T-helper 17 cell (primary cell): ENCODE measurements around the gene TENM4. TPM values are rescaled to one million over a fixed set of nuclear protein-coding genes. Genes with fewer than 3 reads are reported as not detected.

Experiments
- ATAC-seq: fragments of 150-1000 bp; cut with Tn5 transposase; 2 replicates; pipeline ENCODE4 v1.10.0; 2021; ENCODE audit warnings: mild to moderate bottlenecking, moderate library complexity
- DNase-seq, 3 donors: peaks; one replicate each; pipeline versions ENCODE4 v3.0.0 to v3.0.0-alpha.2; 2020 to 2021
- H3K9me3 ChIP-seq: one replicate; pipeline ENCODE4 v1.7.0; 2013; ENCODE audit warnings: low read length, mild to moderate bottlenecking; ENCODE audit not compliant: control insufficient read depth, poor library complexity, severe bottlenecking
- H3K27ac Mint-ChIP-seq: one replicate; pipeline ENCODE4 v1.8.0; 2022; ENCODE audit warnings: mild to moderate bottlenecking, moderate library complexity, mixed read lengths
- H3K27me3 Mint-ChIP-seq: one replicate; pipeline ENCODE4 v1.8.0; 2022; ENCODE audit warnings: mixed read lengths
- H3K36me3 Mint-ChIP-seq: one replicate; pipeline ENCODE4 v1.8.0; 2022; ENCODE audit warnings: low read depth, mixed read lengths
- H3K4me1 Mint-ChIP-seq: one replicate; pipeline ENCODE4 v1.8.0; 2022; ENCODE audit warnings: mild to moderate bottlenecking, mixed read lengths
- H3K4me3 Mint-ChIP-seq: one replicate; pipeline ENCODE4 v1.8.0; 2022; ENCODE audit warnings: mild to moderate bottlenecking, moderate library complexity, mixed read lengths
- total RNA-seq, 4 donors: library from RNA in 2 of 4; stranded (reverse) in 2 of 4; gene quantifications; one replicate each; pipeline ENCODE4 v1.2.3 and lab custom pipeline; 2022 to 2026

The TENM4 gene
- total RNA-seq, 2 donors from 2014 or later: 0.31 to 0.97 TPM

GRCh38 chr11:78912778-78913177 is 528.1 kb downstream of the TENM4 start:
- no peaks in the 10 kb centered on the region for H3K9me3 ChIP-seq
- Mint-ChIP-seq H3K4me1 (no peaks in the 10 kb centered on the region), H3K36me3 (no peaks in the 10 kb centered on the region), H3K4me3 (no peak overlapping the region), H3K27me3 (no peaks in the 10 kb centered on the region), H3K27ac (no peak overlapping the region)
- DNase-seq (no peak), ATAC-seq (no peak)

GRCh38 chr11:78910322-78910721 is 530.5 kb downstream of the TENM4 start:
- no peak for ATAC-seq
- peaks cover 2% of the 10 kb centered on the region for H3K27me3 Mint-ChIP-seq
- H3K27ac Mint-ChIP-seq: no peak overlapping the region
- DNase-seq: no peak
- no peak overlapping the region for H3K4me3 Mint-ChIP-seq
- H3K36me3 Mint-ChIP-seq: no peaks in the 10 kb centered on the region
- H3K9me3 ChIP-seq: no peaks in the 10 kb centered on the region
- H3K4me1 Mint-ChIP-seq: no peaks in the 10 kb centered on the region

- no peak for DNase-seq
- no peak overlapping the region for H3K27ac Mint-ChIP-seq
- H3K4me3 Mint-ChIP-seq: no peak overlapping the region
Observed at GRCh38 chr11:78909386-78909785, 531.4 kb downstream of the TENM4 start.

DNA sequence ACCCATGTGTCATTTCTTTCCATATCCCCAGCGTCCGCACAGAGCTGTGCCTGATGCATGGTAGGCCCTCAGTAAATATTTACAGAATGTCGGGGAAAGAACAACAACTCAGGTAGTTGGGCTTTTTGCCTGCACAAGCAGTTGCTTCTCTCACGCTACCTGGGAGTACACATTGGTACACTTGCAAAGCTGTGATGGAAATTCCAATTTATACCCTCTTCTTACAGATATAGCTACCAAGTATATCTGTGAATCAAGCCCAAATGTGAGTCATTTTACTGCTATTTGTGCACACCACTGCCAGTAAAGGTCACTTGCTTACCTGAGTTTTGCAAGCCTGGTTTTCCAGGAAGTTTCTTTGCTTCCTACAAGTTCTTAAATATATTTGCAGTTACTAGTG is 533.2 kb downstream of the TENM4 start:
- DNase-seq: no peak
- no peaks in the 10 kb centered on the region for H3K36me3 Mint-ChIP-seq
- no peaks in the 10 kb centered on the region for H3K9me3 ChIP-seq
- no peak for ATAC-seq
- H3K4me3 Mint-ChIP-seq: no peak overlapping the region
- no peaks in the 10 kb centered on the region for H3K4me1 Mint-ChIP-seq
- no peak overlapping the region for H3K27ac Mint-ChIP-seq
- H3K27me3 Mint-ChIP-seq: peaks cover 7% of the 10 kb centered on the region

More at GRCh38 chr11:78909386-78909785, 531.4 kb downstream of the TENM4 start:
- no peaks in the 10 kb centered on the region for H3K9me3 ChIP-seq
- peaks cover 7% of the 10 kb centered on the region for H3K27me3 Mint-ChIP-seq
- ATAC-seq: no peak
- no peaks in the 10 kb centered on the region for H3K36me3 Mint-ChIP-seq
- H3K4me1 Mint-ChIP-seq: no peaks in the 10 kb centered on the region

- no peak for ATAC-seq
- H3K27ac Mint-ChIP-seq: no peak overlapping the region
- H3K4me1 Mint-ChIP-seq: no peaks in the 10 kb centered on the region
- no peak for DNase-seq
- no peak overlapping the region for H3K4me3 Mint-ChIP-seq
- H3K9me3 ChIP-seq: no peaks in the 10 kb centered on the region
- peaks cover 16% of the 10 kb centered on the region for H3K27me3 Mint-ChIP-seq
- no peaks in the 10 kb centered on the region for H3K36me3 Mint-ChIP-seq
Observed at GRCh38 chr11:78906566-78906965, 534.3 kb downstream of the TENM4 start.

DNA sequence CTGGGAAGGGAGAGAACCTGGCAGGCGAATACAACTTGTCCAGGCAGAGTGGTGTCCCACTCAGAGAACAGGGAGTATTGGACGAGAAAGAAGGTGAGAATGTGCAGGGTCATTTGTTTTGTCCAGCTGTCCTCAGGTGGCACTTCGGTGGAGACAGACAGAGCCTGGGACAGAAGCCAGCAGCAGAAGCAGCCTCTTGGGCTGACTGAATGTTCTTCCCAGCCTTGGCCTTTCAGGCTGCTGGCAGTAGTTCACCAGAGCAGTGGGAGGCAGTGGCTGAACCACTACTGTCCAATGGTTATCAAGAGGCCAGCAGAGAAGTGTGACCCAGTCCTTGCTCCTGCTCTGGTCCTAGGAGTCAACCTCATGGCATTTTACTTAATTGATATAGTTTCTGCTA is 535.1 kb downstream of the TENM4 start:
- Mint-ChIP-seq H3K27ac (no peak overlapping the region), H3K27me3 (peaks cover 18% of the 10 kb centered on the region), H3K4me1 (no peaks in the 10 kb centered on the region), H3K4me3 (no peak overlapping the region), H3K36me3 (no peaks in the 10 kb centered on the region)
- H3K9me3 ChIP-seq: no peaks in the 10 kb centered on the region
- ATAC-seq (no peak), DNase-seq (no peak)

DNA sequence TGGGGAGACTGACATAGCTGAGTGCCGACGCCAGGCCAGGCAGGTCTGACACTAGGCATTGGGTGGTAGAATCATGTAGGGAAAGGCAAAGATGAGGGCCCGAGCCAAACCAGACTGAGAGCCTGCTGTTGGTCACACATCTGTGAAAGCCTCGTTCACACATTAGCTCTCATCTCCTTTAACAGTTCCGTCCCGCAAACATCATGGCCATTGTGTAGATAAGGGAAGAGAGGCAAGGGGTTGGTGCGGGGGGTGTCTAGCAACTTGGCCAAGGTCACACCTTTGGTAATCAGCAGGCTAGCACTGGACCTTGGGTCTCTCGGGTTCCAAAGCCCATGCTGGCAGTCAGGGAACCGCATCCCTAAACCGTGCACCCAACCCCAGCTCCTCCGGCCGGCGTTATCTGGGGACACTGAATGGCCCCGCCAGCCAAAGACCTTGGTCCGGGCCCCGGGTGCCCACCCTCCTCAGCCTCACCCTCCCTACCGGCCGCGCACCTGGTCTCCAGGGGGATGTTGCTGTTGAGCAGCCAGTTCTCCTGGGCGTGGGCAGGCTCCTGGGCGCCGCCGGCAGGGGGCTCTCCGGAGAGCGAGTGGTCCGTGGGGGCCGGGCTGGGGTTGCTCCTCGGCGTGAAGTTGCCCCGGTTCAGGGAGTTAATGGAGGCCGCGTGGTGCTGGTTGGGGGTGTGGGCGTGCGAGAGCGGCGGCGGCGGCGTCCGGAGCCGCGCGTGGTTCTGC is 537.9 kb downstream of the TENM4 start:
- ATAC-seq (no peak), DNase-seq (no peak)
- no peaks in the 10 kb centered on the region for H3K4me1 Mint-ChIP-seq
- no peaks in the 10 kb centered on the region for H3K36me3 Mint-ChIP-seq
- no peaks in the 10 kb centered on the region for H3K9me3 ChIP-seq
- H3K27me3 Mint-ChIP-seq: peaks cover 18% of the 10 kb centered on the region
- H3K27ac Mint-ChIP-seq: no peak overlapping the region
- H3K4me3 Mint-ChIP-seq: no peak overlapping the region

GRCh38 chr11:78901831-78902230 is 539.0 kb downstream of the TENM4 start:
- H3K27ac Mint-ChIP-seq: no peak overlapping the region
- H3K9me3 ChIP-seq: no peaks in the 10 kb centered on the region
- no peaks in the 10 kb centered on the region for H3K36me3 Mint-ChIP-seq
- H3K27me3 Mint-ChIP-seq: peaks cover 18% of the 10 kb centered on the region
- no peaks in the 10 kb centered on the region for H3K4me1 Mint-ChIP-seq
- ATAC-seq: no peak
- no peak for DNase-seq
- H3K4me3 Mint-ChIP-seq: no peak overlapping the region

DNA sequence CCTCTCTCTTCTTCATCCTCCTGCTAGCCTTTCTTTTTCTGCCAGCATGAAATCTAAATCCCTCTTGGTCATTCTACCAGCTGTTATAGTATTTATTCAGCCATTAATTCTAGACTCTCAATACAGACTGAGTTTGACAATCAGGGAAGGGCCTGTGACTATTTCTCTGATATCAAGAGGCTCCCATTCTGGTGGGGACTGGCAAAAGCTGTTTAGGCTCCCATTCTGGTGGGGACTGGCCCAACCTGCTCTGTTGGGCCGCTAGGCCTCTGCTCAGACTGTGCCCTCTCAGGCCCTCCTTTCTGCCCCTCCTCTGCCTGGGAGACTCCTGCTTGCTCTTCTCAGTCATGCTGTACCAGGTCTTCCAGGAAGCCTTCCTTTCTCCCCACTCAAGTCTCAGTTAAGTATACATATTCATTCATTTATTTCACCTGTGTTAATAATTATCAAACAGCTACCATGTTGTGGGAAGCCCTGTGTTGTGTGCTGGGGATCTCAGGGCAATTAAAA is 542.5 kb downstream of the TENM4 start:
- DNase-seq (no peak), ATAC-seq (no peak)
- no peak overlapping the region for H3K4me3 Mint-ChIP-seq
- no peaks in the 10 kb centered on the region for H3K4me1 Mint-ChIP-seq
- no peak overlapping the region for H3K27ac Mint-ChIP-seq
- H3K9me3 ChIP-seq: no peaks in the 10 kb centered on the region
- H3K27me3 Mint-ChIP-seq: peaks cover 15% of the 10 kb centered on the region
- H3K36me3 Mint-ChIP-seq: no peaks in the 10 kb centered on the region

DNA sequence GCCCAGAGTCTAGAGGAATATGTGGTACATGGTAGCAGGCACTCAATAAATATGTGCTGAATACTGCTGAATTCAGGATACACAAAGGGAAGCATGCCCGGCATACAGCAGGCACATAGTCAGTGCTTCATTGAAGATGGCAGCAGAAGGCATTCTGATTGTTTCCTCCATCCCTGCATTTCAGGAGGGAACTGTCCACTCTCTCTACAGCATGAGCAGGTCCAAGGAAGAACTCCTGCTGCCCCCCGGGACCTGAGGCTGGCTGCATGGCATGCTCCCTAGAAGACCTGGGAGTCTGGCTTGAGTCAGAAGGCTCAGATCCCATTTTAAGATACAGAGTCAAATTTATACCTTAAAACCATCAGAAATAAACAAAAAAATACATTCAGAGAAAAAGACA is 546.8 kb downstream of the TENM4 start:
- Mint-ChIP-seq H3K27me3 (peaks cover 5% of the 10 kb centered on the region), H3K27ac (no peak overlapping the region), H3K4me1 (no peaks in the 10 kb centered on the region), H3K36me3 (no peaks in the 10 kb centered on the region), H3K4me3 (no peak overlapping the region)
- ATAC-seq: no peak
- no peak for DNase-seq
- no peaks in the 10 kb centered on the region for H3K9me3 ChIP-seq

DNA sequence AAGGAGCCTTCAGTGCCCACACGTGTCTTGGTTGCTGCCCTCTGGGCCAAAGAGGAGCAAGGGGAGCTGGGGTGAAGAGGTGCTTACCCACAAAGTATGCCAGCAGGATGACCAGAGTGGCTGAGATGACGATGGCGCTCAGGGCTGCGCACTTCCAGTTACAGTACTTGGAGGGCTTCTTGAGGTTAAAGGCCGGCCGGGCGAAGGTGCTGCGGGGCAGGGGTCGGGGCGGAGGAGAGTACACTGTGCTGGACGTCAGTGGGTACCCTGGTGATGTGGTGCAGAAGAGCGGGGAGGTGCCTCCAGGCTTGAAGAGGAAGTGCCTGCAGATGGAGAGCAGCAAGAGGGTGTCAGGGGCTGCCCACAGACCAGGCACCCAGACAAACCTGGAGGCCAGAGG is 551.1 kb downstream of the TENM4 start:
- Mint-ChIP-seq H3K36me3 (no peaks in the 10 kb centered on the region), H3K4me3 (no peak overlapping the region), H3K27me3 (peaks cover 5% of the 10 kb centered on the region), H3K27ac (no peak overlapping the region), H3K4me1 (no peaks in the 10 kb centered on the region)
- H3K9me3 ChIP-seq: no peaks in the 10 kb centered on the region
- DNase-seq (no peak), ATAC-seq (no peak)

DNA sequence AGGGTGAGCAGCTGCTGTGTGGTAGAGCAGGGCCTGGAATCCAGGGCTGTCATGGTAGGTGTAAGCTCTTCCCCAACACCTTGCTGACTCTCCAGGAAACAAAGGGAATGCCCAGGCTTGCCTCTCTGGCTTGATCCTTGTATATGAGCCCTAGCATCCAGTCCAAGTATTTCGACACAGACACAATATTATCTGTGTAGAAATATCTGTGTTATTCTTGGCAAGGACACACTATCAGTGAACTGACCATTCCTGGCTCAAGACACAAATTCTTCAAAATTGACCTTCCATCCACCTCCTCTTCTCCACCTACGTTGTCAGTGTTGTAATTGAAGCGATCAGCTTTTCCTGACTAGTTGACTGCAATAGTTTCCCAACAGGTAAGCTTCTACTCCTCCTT is 554.2 kb downstream of the TENM4 start:
- no peak for DNase-seq

DNA sequence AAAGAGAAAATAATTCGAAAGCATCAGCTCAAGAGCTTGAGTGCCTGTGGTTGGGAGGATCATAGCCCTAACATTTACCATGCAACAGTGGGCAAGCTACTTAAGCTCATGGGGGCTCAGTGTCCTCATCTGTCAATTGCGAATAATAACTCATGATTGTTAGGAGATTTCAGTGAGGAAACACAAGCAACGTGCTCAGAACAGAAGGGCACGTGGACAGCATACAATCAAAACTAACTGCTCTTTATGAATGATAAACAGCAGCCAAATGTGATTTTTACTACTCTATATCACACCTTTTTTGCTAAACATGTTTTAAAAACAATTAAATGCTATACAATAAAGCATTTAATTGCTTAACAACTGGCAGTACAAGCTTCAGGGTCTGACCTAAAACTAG is 556.1 kb downstream of the TENM4 start:
- ATAC-seq: no peak
- no peaks in the 10 kb centered on the region for H3K36me3 Mint-ChIP-seq
- no peaks in the 10 kb centered on the region for H3K9me3 ChIP-seq
- no peaks in the 10 kb centered on the region for H3K27me3 Mint-ChIP-seq
- no peak overlapping the region for H3K27ac Mint-ChIP-seq
- no peak for DNase-seq
- no peaks in the 10 kb centered on the region for H3K4me1 Mint-ChIP-seq
- no peak overlapping the region for H3K4me3 Mint-ChIP-seq

More for the DNA sequence above, 554.2 kb downstream of the TENM4 start:
- H3K9me3 ChIP-seq: no peaks in the 10 kb centered on the region
- H3K4me3 Mint-ChIP-seq: no peak overlapping the region
- H3K4me1 Mint-ChIP-seq: no peaks in the 10 kb centered on the region
- no peak overlapping the region for H3K27ac Mint-ChIP-seq
- H3K27me3 Mint-ChIP-seq: no peaks in the 10 kb centered on the region
- ATAC-seq: no peak
- H3K36me3 Mint-ChIP-seq: no peaks in the 10 kb centered on the region

- no peak for DNase-seq
- no peaks in the 10 kb centered on the region for H3K36me3 Mint-ChIP-seq
- H3K4me3 Mint-ChIP-seq: no peak overlapping the region
- H3K27ac Mint-ChIP-seq: no peak overlapping the region
- H3K27me3 Mint-ChIP-seq: no peaks in the 10 kb centered on the region
- H3K4me1 Mint-ChIP-seq: no peaks in the 10 kb centered on the region
- no peak for ATAC-seq
- no peaks in the 10 kb centered on the region for H3K9me3 ChIP-seq
Observed at GRCh38 chr11:78883506-78883905, 557.3 kb downstream of the TENM4 start.
